NCI-H2227 (cell line): ENCODE data around the gene HECW1.

Experiments
- DNase-seq: peaks from one replicate; lab custom pipeline; 2025; ENCODE audit not compliant: unreplicated experiment; lab: John Stamatoyannopoulos, UW

HECW1 gene

DNA sequence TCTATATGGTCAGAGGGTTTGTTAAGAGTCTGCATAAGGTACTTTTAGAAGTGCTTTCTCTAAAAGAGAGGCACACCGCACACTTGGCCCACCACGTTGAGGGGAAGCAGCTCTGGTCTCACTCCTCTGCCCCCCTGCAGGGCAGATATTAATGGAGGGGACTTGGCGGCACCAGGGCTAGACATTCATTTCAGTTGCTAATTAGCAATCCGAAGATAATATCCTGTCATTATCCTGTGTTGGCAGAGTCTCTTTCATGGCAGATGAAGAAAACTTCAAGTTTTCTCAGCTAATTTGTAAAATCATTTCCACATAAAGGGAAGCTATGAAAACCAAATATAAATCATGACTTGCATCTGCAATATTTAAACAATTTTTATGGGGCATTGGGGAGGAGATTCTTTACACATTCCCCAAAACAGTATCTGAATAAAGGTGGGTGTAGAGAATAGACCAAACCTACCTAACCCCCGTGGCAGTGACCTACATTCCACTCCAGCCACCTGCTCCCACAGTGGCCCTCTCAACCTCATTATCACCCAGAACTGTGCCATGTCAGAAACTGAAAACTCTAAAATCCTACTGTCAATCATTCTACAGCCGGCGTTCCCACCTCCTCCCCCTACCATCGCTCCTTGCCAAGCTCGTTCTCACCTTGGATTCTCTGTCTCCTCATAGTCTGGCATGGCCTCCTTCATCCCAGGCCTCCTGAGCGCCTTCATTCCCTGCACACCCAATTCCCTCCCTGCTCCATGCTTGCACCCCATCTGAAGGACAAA lies 416.3 kb downstream of the HECW1 start:
- DNase-seq = no peak

DNA sequence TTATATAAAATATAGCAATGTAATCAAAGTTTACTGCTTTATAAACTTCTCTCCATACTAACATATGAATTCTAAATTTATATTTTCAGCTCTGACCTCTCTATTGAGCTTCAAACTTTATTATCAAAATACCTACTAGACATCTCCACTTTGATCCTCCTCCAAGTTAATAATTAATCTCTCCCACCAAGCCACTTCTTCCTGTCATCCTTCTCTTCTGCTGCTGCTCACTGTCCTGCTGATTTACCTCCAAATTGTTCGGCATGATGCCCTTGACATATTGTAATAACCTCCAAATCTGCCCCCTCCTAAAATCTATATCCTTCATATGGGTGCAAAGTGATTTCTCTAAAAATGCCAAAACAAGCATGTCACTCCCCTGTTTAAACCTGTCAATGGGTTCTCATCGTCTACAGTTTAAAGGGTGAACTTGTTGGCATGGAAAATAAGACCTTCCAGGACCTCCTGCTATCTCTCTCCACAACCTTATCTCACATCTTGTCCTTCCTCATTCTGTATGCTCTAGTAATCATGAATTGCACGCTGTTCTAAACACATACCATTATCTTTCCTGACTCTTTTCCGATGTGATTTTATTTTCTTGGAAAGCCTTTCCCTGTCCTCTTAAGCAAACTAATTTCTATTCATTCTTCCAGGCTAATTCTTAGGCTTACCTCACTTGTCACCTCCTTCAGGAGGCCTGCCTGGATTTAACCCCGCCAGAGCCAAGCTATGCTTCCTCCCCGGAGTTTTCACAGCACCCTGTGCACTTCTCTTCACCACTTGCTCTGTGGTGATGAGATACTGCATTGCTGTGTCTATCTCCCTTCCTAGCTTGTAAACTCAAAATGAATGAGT lies 418.3 kb downstream of the HECW1 start:
- DNase-seq = no peak

DNA sequence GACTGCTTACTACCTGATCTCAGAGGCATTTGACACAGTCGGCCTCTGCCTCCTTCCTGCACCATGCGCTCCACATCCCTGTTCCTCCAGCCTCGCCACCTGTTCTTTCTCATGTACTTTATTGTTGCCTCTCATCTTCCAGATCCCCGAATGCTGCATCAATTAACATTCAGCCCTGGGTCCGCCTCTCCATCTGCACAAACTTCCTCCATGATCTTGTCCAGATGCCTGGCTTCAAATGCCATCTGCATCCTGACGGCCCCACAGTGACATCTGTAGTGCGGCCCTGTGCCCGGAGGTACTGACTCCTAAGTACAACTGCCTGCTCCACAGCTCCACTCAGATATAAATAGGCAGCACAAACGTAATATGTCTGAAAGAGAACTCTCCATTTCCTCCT lies 419.3 kb downstream of the HECW1 start:
- no peak for DNase-seq

DNA sequence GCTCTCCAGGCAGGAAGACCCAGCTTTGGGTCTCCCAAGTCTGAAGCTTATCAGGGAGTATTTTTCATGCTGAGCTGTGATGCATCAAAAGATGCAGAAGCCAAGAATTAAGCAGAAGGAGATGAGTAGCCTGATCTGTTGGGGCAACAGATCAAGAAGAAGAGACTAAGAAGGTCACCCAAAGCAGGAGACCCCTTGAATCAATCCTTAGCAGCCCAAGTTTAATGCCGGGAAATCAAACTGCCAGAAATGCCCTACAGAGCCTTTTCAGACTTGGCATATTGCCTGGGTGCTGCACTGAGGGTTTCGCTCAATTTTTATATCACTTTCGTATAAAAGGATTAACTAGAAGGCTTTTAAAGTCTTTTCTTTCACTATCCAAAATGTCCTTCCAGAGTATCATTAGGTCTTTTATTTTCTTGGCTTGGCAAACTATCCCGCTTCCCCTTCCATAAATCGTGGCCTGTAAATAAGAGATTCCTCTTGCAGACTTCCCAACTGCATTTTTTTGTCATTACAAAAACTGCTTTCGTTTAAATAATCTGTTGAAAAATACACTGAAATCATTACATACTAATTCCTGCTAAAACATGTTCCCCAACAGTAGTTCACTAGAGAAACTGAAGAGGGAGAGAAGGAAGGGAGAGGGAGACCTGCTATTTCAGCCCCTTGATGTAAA lies 421.5 kb downstream of the HECW1 start:
- no peak for DNase-seq

DNA sequence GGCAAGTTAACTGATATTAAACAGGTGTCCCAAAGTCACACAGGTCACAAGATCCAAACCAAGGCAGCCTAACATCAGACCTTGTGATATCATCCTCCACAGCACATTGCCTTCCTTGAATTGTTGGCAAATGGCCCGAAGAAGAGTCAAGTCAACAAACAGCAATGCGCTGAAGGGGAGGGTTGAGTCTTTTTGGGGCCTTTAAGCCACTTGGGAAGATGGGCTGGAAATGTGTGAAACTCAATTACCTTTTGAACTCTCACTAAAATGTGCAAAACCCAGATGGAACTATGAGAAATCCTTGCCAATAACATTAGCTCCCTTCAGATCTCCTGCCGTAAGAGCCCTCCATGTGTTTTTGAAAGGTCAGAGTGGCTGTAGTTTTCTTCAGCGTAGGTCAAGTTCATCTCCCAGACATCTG lies 422.6 kb downstream of the HECW1 start:
- no peak for DNase-seq

DNA sequence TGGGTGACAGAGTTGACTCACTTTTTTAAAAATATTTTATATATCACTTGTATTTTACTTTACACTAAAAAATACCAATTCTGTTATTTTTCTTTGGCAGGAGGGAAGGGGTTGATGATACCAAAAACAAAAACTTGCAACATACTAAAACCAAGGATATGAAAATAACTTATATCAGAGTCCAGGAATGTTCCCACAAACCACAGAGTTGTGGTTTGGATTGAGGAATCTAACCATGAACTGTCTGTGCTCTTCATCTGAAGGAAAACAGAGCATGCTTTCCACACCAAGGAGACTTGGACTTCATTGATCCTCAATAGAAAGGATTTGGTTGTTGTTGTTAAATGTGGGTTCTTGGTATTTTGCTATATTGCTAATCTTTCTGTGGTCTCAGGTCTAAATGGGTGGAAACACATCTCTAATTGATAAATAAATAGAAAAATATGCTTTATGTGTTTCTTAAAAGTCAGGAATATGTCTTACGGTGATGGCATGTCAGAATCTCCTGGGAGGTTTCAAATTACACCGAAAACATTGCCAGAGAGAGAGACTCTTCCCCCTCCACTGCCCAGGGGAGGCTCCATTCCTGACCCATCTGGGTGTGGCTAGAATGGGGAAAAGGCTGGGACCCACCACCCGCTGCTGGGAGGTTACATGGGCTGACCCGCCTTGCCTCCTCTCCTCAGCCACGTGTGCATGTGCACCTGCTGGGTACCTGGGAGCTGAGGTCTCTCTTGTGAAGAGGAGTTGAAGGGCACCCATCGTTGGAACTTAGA lies 423.6 kb downstream of the HECW1 start:
- no peak for DNase-seq

DNA sequence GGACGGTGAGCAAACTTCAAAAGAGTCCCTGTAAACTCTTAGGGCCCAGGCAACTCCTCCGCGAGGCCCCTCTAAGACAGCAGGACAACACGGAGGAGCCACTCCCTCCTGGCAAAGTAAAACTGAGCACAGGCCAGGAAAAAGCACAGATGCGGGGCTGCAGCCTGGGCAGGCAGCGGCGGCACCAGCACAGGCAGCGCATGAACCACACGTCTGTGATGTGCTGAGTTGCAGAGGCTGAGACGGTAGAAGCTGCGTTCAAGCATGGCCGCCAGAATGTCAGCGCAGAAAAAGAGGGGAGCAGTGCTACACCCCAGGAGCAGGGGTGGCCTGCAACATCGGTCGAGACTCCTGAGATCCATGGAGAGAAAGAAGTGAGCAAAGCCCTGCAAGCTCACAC lies 424.3 kb downstream of the HECW1 start:
- no peak for DNase-seq

DNA sequence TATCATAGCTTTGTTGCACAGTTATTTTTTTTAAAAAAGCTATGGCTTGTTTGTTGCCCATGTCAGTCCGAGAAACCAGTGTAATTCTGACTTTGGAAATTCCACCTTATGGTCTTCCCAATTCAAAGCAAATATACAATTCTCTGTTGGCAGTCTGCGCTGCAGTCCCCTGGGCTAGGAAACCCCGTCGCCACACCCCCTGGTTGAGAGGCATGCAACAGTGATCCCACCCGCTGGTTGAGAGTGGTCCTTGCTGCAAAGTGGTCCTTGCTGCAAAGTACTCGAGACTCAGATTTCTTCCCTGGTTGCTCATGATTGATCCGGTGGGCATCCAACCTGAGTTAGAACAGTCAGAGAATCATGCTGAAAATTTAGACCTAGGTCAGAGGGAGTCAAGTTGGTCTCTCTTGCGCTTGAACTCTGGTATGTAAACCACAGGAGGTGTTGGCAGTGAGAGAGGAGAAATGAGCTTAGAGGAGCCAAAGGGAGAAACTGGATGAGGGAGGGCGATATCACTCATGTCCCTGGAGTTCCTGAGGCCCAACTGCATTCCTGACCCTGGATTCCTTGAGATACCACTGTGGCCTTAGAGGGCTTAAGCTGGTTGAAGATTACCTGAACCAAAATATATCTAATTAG lies 425.4 kb downstream of the HECW1 start:
- no peak for DNase-seq

DNA sequence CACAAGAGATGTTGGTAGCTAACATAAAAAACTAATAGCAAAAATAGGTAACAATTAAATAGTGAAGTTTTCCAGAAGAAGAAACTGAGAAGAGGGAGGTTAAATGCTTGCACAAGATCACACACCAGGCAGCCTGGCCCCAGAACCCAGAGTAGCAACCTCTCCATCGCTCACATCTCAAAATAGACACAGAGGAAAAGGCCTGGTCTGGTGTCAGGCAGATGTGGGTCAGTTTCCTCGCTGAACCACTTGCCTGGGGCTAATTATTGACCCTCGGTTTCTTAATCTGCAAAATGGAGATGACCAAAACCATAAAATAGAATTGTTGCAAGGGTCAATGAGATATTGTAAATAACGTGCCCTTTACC lies 425.9 kb downstream of the HECW1 start:
- DNase-seq = no peak

DNA sequence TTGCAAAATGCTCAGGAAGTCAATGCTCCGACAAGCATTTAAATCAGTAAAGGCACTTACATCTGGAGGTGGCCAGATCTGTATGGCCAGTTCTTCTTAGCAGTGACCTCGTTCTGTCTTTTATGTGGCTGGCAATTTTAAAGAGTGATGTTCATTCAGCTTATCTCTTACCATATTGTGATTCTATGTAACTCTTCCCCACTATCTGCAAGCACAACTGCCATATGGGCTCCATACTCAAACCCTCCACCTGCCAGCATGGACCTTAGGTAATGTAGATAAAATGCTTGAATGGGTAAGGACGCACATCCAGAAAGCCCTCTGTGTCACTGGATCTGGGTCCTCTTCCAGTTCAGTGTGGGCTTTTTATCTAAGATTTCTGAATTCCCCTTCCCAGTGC lies 428.0 kb downstream of the HECW1 start:
- DNase-seq = no peak

DNA sequence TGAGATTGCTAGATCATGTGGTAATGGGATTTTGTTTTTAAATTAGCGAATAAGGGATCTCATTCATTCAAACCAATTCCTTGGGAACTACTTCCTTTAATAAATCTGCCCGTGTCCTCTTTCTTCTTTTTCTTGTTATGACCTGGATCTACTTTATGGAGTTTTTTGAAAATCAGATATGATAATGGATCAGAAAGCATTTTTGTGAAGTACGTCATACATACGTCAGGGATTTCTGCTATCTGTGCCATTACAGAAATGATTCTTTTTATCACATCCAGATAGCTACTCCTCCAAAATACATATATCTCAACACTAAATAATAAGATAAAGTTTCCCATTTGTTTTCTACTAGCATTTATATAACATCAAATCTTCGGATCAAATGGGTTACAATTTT lies 430.3 kb downstream of the HECW1 start:
- no peak for DNase-seq

DNA sequence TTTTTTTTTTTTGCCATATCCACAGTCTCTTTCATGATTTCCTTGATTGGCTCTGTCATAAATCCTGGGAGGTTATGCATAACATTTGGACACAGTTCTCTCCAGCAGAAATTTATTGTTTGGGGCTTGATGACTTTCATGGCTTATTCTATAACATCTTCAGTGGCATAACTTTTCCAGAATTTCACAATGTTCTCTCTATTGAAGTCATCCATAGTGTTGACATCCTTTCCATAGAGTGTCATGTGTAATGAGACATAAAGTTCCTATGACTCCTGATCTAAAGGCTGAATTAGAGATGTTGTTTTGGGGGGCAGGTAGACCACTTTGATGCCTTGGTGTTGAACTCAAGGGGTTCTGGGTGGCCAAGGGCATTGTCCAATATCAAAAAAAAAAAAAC lies 433.8 kb downstream of the HECW1 start:
- DNase-seq = no peak

DNA sequence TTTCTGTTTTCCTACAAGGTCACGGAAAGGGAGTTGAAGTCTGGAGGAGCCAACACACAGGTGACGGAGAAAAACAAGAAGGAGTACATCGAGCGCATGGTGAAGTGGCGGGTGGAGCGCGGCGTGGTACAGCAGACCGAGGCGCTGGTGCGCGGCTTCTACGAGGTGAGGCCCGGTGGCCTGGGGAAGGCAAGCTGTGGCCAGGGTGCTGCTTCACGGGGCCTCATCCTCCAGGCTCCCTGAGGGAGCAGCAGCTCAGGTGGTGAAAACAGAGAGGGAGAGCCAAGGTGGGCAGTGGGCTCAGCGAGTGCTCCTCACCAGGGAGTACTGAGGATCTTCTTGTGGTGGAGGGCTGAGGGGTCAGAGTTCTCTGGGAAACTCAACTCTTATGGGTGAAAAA lies 438.0 kb downstream of the HECW1 start:
- no peak for DNase-seq

DNA sequence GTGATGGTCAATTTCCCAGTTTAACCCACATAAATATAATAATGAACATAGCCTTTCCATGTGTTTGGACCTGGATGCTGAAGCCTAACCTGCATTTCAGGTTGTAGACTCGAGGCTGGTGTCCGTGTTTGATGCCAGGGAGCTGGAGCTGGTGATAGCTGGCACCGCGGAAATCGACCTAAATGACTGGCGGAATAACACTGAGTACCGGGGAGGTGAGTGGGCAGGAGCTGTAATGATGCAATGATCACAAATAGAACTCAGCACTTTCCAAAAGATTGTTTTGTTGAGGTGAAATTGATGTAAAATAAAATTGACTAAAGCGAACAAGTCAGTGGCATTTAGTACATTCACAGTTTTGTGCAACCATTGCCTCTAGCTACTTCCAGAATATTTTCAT lies 439.7 kb downstream of the HECW1 start:
- DNase-seq = no peak

DNA sequence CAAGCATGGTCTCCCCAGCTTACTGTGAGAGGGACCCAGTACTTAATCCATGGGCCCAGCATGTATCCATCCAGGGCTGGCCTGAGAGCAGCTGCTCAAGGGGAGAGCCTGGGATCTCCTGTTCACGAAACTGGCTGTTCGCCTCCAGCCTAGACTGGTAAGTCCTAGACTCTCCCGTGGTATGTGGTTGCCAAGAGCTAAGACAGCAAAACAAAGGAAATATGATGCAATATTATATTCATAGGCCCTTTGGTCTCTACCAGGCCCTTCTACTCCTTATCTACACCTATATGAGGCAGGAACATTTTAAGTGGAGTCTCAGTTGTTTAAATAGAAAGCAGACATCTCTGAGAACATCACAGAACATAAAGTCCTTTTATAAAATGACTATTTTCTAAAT lies 441.6 kb downstream of the HECW1 start:
- no peak for DNase-seq

DNA sequence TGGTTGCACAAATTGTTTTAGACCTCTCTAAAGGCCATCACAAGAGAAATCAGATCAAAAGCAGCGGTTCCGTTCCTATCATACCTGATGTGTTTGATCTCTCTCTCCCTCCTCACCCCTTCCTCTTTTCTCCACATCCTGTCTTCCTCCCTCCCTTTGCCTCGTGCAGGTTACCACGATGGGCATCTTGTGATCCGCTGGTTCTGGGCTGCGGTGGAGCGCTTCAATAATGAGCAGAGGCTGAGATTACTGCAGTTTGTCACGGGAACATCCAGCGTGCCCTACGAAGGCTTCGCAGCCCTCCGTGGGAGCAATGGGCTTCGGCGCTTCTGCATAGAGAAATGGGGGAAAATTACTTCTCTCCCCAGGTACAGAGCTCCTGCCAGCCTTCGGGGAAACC lies 442.0 kb downstream of the HECW1 start:
- DNase-seq = no peak

DNA sequence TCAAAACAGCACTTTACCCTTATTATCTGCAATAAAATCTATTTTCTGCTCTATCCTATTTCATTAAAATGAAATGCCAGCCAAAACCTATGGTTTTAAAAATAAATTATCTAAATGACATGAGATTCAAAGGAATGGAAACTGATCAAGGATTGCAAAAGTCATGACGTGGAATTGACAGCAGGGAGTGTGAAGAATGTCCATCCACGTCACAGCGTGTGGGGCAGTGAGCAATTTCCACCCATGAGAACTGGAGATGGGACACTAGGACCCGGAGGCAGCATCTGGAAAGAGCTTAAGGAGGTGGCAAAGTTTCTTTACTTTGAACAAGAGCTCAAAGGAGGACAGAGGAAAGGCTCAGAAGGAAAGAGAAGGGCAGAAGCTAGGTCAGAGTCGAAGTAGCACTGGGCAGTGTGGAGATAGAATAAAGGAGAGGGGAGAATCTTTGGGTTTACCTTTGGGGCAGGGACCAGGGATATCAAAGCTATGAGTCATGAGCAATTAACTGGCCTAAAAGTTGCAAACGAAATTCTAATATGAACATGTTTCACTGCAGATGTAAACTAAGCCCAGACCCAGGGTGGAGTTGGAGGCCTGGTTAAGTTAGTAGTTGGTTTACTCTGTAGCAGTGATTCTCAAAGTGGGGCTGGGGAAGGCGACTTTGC lies 445.5 kb downstream of the HECW1 start:
- DNase-seq = no peak

DNA sequence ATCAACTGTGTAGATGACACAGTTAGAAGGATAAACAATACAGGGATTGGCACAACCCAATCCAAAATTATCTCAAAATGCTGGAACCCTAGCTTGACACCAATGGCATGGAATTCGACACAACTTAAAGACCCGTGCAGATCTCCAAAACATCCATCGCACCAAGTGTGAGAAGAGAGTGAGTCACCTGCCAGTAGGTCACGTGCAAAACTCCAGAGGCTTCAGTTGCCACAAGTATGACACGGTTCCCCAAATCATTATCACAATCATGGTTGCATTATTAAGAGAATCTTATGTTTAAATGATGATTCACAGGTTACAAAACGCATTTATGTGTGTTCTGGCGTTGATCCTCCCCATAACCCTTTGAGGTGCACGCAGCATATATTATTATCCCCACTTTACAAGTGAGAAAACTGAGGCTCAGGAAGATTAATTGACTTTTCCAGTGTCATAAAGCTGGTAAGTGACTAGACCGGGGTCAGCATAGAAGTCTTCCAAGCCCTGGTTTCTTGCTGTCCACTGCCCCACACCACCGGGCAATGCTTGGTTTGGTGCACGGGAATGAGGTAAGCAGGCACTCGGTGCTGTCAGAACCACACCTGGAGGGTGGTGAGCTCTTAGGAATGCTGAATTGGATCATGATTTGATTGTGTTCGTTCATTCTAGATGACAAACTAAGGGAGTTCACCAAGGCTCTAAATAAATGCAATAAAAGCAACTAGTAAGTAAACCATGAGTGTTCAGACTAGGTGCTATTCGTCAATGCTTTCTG lies 446.9 kb downstream of the HECW1 start:
- DNase-seq = no peak

DNA sequence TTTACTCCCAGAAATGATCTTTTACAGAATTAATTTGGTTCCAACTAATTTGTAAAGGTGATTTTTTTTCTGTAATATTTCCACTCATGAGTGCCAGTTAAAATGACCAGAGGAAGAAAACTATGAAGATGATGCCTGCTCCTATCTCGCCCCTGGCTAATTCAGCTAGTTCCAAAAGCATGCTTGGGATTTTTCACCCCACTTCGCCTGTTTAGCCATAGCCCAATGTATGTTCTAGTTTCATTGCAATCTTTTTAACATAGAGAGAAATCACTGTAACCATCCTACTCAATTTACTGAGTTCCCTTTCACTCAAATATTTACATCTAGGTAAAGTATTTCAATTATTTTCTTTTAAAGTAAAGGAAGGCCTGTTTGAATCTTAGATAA lies 447.5 kb downstream of the HECW1 start:
- no peak for DNase-seq
